H1 (cell line): ENCODE results near the gene MGAT5. TPM values are rescaled to one million over a fixed set of nuclear protein-coding genes. Genes with fewer than 3 reads are reported as not detected.

Experiments
- CTCF ChIA-PET: fragments of 300-600 bp; sonication (Branson Sonifier 250); formaldehyde crosslinking; loops from one replicate; lab custom pipeline; 2021; ENCODE audit not compliant: partially characterized antibody; lab: Charles Lee
- POLR2A ChIA-PET: fragments of 300-600 bp; sonication (Branson Sonifier 250); formaldehyde crosslinking; loops from one replicate; lab custom pipeline; 2021; ENCODE audit warnings: inconsistent platforms; ENCODE audit not compliant: partially characterized antibody; lab: Charles Lee
- DNase-seq, 2 experiments: peaks; one replicate each; pipeline versions ENCODE4 v3.0.0 to v3.0.0-alpha.2; 2010 to 2022; ENCODE audit warnings: low spot score in 2 of 2, low read depth in 1 of 2, mixed read lengths in 1 of 2
- FAIRE-seq: peaks from 2 replicates; lab custom pipeline; 2011; peaks lifted over from hg19 to GRCh38; lab: Jason Lieb, UNC
- H2AFZ ChIP-seq: 2 replicates; pipeline ENCODE4 v1.8.1; 2012; ENCODE audit warnings: low read length, inconsistent platforms
- H2AK5ac ChIP-seq: 2 replicates; pipeline ENCODE4 v1.6.1; 2013; ENCODE audit warnings: low read depth, low read length
- H2BK120ac ChIP-seq: replicated peaks from 2 replicates; pipeline ENCODE3; 2013; ENCODE audit warnings: low read depth, low read length, inconsistent platforms
- H2BK12ac ChIP-seq: 2 replicates; pipeline ENCODE4 v1.6.1; 2013; ENCODE audit warnings: low read depth, low read length
- H2BK15ac ChIP-seq: 2 replicates; pipeline ENCODE4 v1.6.1; 2013; ENCODE audit warnings: low read length
- H2BK20ac ChIP-seq: 2 replicates; pipeline ENCODE4 v1.6.1; 2013; ENCODE audit warnings: low read length
- H2BK5ac ChIP-seq: 2 replicates; pipeline ENCODE4 v1.6.1; 2013; ENCODE audit warnings: low read depth, low read length
- H3K14ac ChIP-seq: 2 replicates; pipeline ENCODE4 v1.6.1; 2013; ENCODE audit warnings: inconsistent platforms; ENCODE audit not compliant: insufficient read length
- H3K18ac ChIP-seq: 2 replicates; pipeline ENCODE4 v1.6.1; 2013; ENCODE audit warnings: low read length; ENCODE audit errors: extremely low read depth
- H3K23ac ChIP-seq: 2 replicates; pipeline ENCODE4 v1.6.1; 2013; ENCODE audit warnings: inconsistent platforms; ENCODE audit not compliant: insufficient read length
- H3K23me2 ChIP-seq: 2 replicates; pipeline ENCODE4 v1.6.1; 2013; ENCODE audit warnings: low read depth, low read length
- H3K27ac ChIP-seq: 2 replicates; pipeline ENCODE4 v1.6.1; 2011; ENCODE audit warnings: low read depth, low read length, inconsistent platforms
- H3K27me3 ChIP-seq, 4 experiments: replicated peaks in 1 of 4; 1 replicate in 1 of 4; 2 replicates in 3 of 4; pipeline versions ENCODE4 v1.6.1 to v1.8.1; 2011 to 2013; ENCODE audit warnings: low read length in 3 of 4, mild to moderate bottlenecking in 3 of 4, inconsistent platforms in 2 of 4, mixed read lengths in 2 of 4, moderate library complexity in 1 of 4; ENCODE audit not compliant: control insufficient read depth in 3 of 4, insufficient read depth in 3 of 4; ENCODE audit errors: extremely low read depth in 1 of 4
- H3K36me3 ChIP-seq, 4 experiments: 2 replicates each; pipeline versions ENCODE4 v1.6.1 to v1.8.1; 2011 to 2013; ENCODE audit warnings: mild to moderate bottlenecking in 4 of 4, low read length in 3 of 4, moderate library complexity in 2 of 4, control low read depth in 1 of 4, inconsistent platforms in 1 of 4; ENCODE audit not compliant: insufficient read depth in 4 of 4, control insufficient read depth in 2 of 4
- H3K4ac ChIP-seq: replicated peaks from 2 replicates; pipeline ENCODE3; 2013; ENCODE audit warnings: low read length, low read depth, mixed read lengths, inconsistent platforms; ENCODE audit not compliant: insufficient read length
- H3K4me1 ChIP-seq, 4 experiments: replicated peaks in 1 of 4; 1 replicate in 1 of 4; 2 replicates in 3 of 4; pipeline versions ENCODE4 v1.6.1 to v1.8.1; 2011 to 2013; ENCODE audit warnings: low read length in 3 of 4, inconsistent platforms in 2 of 4, mixed read lengths in 1 of 4; ENCODE audit not compliant: insufficient read depth in 4 of 4, control insufficient read depth in 3 of 4
- H3K4me2 ChIP-seq, 2 experiments: 2 replicates each; pipeline versions ENCODE4 v1.6.1 to v1.8.1; 2011 to 2013; ENCODE audit warnings: low read depth in 2 of 2, low read length in 2 of 2, control low read depth in 1 of 2, inconsistent platforms in 1 of 2, mild to moderate bottlenecking in 1 of 2; ENCODE audit not compliant: insufficient read depth in 1 of 2
- H3K4me3 ChIP-seq, 4 experiments: fragments of 200-600, 300-600 bp in 1 of 4; sonication (generic), shearing (Covaris generic), sonication (Bioruptor Twin) in 1 of 4; 2 replicates each; pipeline versions ENCODE4 v1.5.1 to v1.8.1; 2011 to 2016; ENCODE audit warnings: low read length in 4 of 4, low read depth in 3 of 4, control low read depth in 2 of 4, inconsistent platforms in 2 of 4, mild to moderate bottlenecking in 2 of 4, mixed read lengths in 1 of 4, moderate library complexity in 1 of 4; ENCODE audit not compliant: insufficient read depth in 2 of 4; ENCODE audit errors: extremely low read depth in 1 of 4
- H3K56ac ChIP-seq: replicated peaks from 2 replicates; pipeline ENCODE3; 2013; ENCODE audit warnings: low read depth, mild to moderate bottlenecking, mixed read lengths, low read length, inconsistent platforms; ENCODE audit not compliant: insufficient read length
- H3K79me1 ChIP-seq: 2 replicates; pipeline ENCODE4 v1.6.1; 2013; ENCODE audit warnings: low read depth, low read length, control low read depth
- H3K79me2 ChIP-seq, 2 experiments: 2 replicates each; pipeline versions ENCODE4 v1.6.1 to v1.8.1; 2012 to 2013; ENCODE audit warnings: low read length in 2 of 2, mild to moderate bottlenecking in 2 of 2, inconsistent platforms in 1 of 2; ENCODE audit not compliant: insufficient read depth in 2 of 2, control insufficient read depth in 1 of 2
- H3K9ac ChIP-seq, 4 experiments: replicated peaks in 1 of 4; 1 replicate in 1 of 4; 2 replicates in 3 of 4; pipeline versions ENCODE4 v1.6.1 to v1.8.1; 2011 to 2013; ENCODE audit warnings: low read depth in 3 of 4, low read length in 3 of 4, control low read depth in 2 of 4, mild to moderate bottlenecking in 2 of 4, moderate library complexity in 2 of 4, inconsistent platforms in 1 of 4; ENCODE audit errors: extremely low read depth in 1 of 4
- H3K9me3 ChIP-seq, 2 experiments: 2 replicates each; pipeline versions ENCODE4 v1.6.1 to v1.8.1; 2012 to 2013; ENCODE audit warnings: mild to moderate bottlenecking in 2 of 2, moderate library complexity in 2 of 2, control low read depth in 1 of 2, inconsistent platforms in 1 of 2, low read depth in 1 of 2, low read length in 1 of 2, mixed read lengths in 1 of 2; ENCODE audit not compliant: insufficient read depth in 2 of 2
- H4K20me1 ChIP-seq, 2 experiments: replicated peaks in 1 of 2; 2 replicates each; pipeline versions ENCODE3 to v1.8.1; 2011 to 2013; ENCODE audit warnings: inconsistent platforms in 2 of 2, low read length in 2 of 2, mild to moderate bottlenecking in 1 of 2; ENCODE audit not compliant: insufficient read depth in 2 of 2, control insufficient read depth in 1 of 2
- H4K5ac ChIP-seq: 2 replicates; pipeline ENCODE4 v1.6.1; 2013; ENCODE audit warnings: low read length, low read depth, mixed read lengths, inconsistent platforms; ENCODE audit not compliant: insufficient read length
- H4K8ac ChIP-seq: 2 replicates; pipeline ENCODE4 v1.8.0; 2013; ENCODE audit warnings: mild to moderate bottlenecking, moderate library complexity, low read length, inconsistent platforms; ENCODE audit not compliant: insufficient read depth; ENCODE audit errors: extremely low read depth
- H4K91ac ChIP-seq: replicated peaks from 2 replicates; pipeline ENCODE3; 2013; ENCODE audit warnings: low read length, mixed read lengths, inconsistent platforms; ENCODE audit not compliant: insufficient read length
- CHD2 ChIP-seq: IDR thresholded peaks from 2 replicates; pipeline ENCODE4 v1.6.1; 2012; ENCODE audit warnings: low read length, improper control_type of control experiment
- EZH2 ChIP-seq: fragments of 200-600 bp; sonication (generic); IDR thresholded peaks from 2 replicates; pipeline ENCODE4 v1.7.1; 2012; ENCODE audit warnings: low read depth, mild to moderate bottlenecking, moderate library complexity, low read length, inconsistent platforms; ENCODE audit not compliant: severe bottlenecking
- NRF1 ChIP-seq: IDR thresholded peaks from 2 replicates; pipeline ENCODE4 v1.6.1; 2011; ENCODE audit warnings: mild to moderate bottlenecking, low read depth, low read length, improper control_type of control experiment
- RAD21 ChIP-seq, 2 experiments: IDR thresholded peaks in 1 of 2; conservative IDR thresholded peaks in 1 of 2; 2 replicates each; pipeline ENCODE4 v1.6.1; 2011; ENCODE audit warnings: low read depth in 2 of 2, low read length in 2 of 2, improper control_type of control experiment in 1 of 2, inconsistent platforms in 1 of 2, mild to moderate bottlenecking in 1 of 2, moderate library complexity in 1 of 2
- SIX5 ChIP-seq: IDR thresholded peaks from 2 replicates; pipeline ENCODE4 v1.6.1; 2011; ENCODE audit warnings: mild to moderate bottlenecking, low read depth, low read length
- WGBS, 2 experiments: shearing (Covaris generic) in 1 of 2; methylation state at CpG; one replicate each; pipeline versions ENCODE4 v1.1.6 to v1.1.7; 2013 to 2015; ENCODE audit warnings: low lambda C conversion rate in 2 of 2, mixed read lengths in 2 of 2, inconsistent platforms in 1 of 2, low coverage in 1 of 2, missing lambda C conversion rate in 1 of 2; ENCODE audit not compliant: insufficient replicate concordance in 2 of 2, insufficient coverage in 1 of 2, insufficient read length in 1 of 2; ENCODE audit errors: extremely low coverage in 1 of 2, missing lambda C conversion rate in 1 of 2; 5-methylcytosine and 5-hydroxymethylcytosine counted together
- polyA plus RNA-seq, 7 experiments: library from polyadenylated mRNA; depleted of rRNA in 3 of 7; stranded (reverse) in 5 of 7; unstranded in 2 of 7; fragments of >200 nt in 5 of 7; fragments of 200-250 nt in 2 of 7; gene quantifications; 1 replicate in 5 of 7; 2 replicates in 1 of 7; 4 replicates in 1 of 7; pipeline versions ENCODE4 v1.2.1 to v1.2.3, GENCODE V29; 2011 to 2013; ENCODE audit warnings: missing spikeins in 2 of 7, mixed read lengths in 2 of 7
- total RNA-seq: library from RNA; stranded (reverse); fragmentation: NEBNext Ultra II Directional; extraction: Animal tissue kit (Norgen Biotek cat#: 25700); gene quantifications from 2 replicates; pipeline ENCODE4 v1.2.1, GENCODE V29; 2021
- TF ChIP-seq, protein P1 (sequence below): IDR thresholded peaks from 2 replicates; pipeline ENCODE4 v1.6.1; 2012; ENCODE audit warnings: inconsistent platforms

MGAT5 gene
- total and polyA plus RNA-seq, 2 of the 8 experiments (the other 6 are each of a cell fraction or from before 2014, with no cell fraction given) = 11.2 to 49.2 TPM

DNA sequence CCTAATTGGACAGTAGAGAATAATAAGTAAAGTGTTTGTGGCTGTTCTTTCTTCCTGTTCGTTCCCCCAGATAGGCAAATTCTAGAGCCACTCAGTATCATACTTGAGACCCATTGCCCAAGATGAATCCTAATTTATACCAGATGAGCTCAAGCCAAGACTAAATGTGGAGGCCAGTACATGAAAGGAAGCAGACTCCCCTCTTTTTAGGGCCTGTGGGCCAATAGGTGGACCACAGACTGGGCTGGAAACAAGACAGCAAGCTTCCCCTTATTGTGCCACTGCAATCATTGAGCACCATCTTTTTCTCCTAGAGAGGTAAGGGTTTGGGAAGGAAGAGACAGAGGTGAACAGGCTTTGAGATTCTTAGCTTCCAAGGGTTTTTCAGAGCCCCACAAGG lies 141.9 kb downstream of the MGAT5 start:
- 93% methylated on average over 1 of the region's 1 CpG; no CpG with 5 or more reads in 1 of the 2 experiments for WGBS, 2 experiments
- Histone ChIP-seq H3K4me2 (no peak overlapping the region), H4K91ac (no peak overlapping the region), H3K4me1 (no peaks in the 10 kb centered on the region; a peak in 2 of 7 replicates), H2AFZ (no peak overlapping the region), H3K23me2 (no peaks in the 10 kb centered on the region), H4K20me1 (peaks cover 0 to 1% of the 10 kb centered on the region in 2 experiments), H2AK5ac (no peak overlapping the region), H3K79me1 (no peaks in the 10 kb centered on the region), H3K4ac (no peak overlapping the region), H2BK12ac (no peak overlapping the region), H3K36me3 (no peaks in the 10 kb centered on the region; a peak in 1 of 8 replicates), H4K5ac (no peak overlapping the region), H3K14ac (no peak overlapping the region), H3K18ac (no peak overlapping the region), H2BK5ac (no peak overlapping the region), H4K8ac (no peak overlapping the region), H3K4me3 (no peak overlapping the region), H3K27ac (no peak overlapping the region), H2BK15ac (no peak overlapping the region), H3K23ac (no peak overlapping the region), H2BK120ac (no peak overlapping the region), H3K79me2 (no peaks in the 10 kb centered on the region), H3K9ac (no peak overlapping the region), H3K27me3 (no peaks in the 10 kb centered on the region), H3K9me3 (no peaks in the 10 kb centered on the region), H3K56ac (no peak overlapping the region), H2BK20ac (no peak overlapping the region)
- no peak for FAIRE-seq
- no peak for TF ChIP-seq EZH2
- TF ChIP-seq CHD2 = no peak
- TF ChIP-seq NRF1 = no peak
- TF ChIP-seq SIX5 = no peak
- TF ChIP-seq, protein P1, sequence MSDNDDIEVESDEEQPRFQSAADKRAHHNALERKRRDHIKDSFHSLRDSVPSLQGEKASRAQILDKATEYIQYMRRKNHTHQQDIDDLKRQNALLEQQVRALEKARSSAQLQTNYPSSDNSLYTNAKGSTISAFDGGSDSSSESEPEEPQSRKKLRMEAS = no peak
- TF ChIP-seq RAD21 (IDR thresholded peaks at IDR 0.05 in 1 of 2, conservative IDR thresholded peaks at IDR 0.05 in 1 of 2; ENCODE audit: low read depth in 2 of 2, low read length in 2 of 2) = no peak
- ChIA-PET POLR2A (no interaction called here), CTCF (interaction anchor here (1.0 to 9.8 kb wide), 7 partner anchors 15 to 277 kb away, joined by 3 to 79 read pairs (median 3); no protein-coding TSS in a partner anchor)
- DNase-seq = no peak
